Lower leg skin (tissue), 3 donors: ENCODE data around the gene CDCA4.

Experiments used
- POLR2A ChIP-seq, 2 donors: fragments of 450-650 bp; IDR thresholded peaks; one replicate each; pipeline ENCODE4 v1.6.1; 2016 to 2017; ENCODE audit warnings: antibody characterized with exemption in 2 of 2, mild to moderate bottlenecking in 1 of 2, moderate library complexity in 1 of 2
- TF ChIP-seq, protein P1 (sequence below), 3 donors: fragments of 450-650 bp; IDR thresholded peaks; one replicate each; pipeline ENCODE4 v1.5.1; 2016; ENCODE audit warnings: antibody characterized with exemption in 3 of 3, mild to moderate bottlenecking in 3 of 3, moderate library complexity in 2 of 3

- TF ChIP-seq, protein P1, sequence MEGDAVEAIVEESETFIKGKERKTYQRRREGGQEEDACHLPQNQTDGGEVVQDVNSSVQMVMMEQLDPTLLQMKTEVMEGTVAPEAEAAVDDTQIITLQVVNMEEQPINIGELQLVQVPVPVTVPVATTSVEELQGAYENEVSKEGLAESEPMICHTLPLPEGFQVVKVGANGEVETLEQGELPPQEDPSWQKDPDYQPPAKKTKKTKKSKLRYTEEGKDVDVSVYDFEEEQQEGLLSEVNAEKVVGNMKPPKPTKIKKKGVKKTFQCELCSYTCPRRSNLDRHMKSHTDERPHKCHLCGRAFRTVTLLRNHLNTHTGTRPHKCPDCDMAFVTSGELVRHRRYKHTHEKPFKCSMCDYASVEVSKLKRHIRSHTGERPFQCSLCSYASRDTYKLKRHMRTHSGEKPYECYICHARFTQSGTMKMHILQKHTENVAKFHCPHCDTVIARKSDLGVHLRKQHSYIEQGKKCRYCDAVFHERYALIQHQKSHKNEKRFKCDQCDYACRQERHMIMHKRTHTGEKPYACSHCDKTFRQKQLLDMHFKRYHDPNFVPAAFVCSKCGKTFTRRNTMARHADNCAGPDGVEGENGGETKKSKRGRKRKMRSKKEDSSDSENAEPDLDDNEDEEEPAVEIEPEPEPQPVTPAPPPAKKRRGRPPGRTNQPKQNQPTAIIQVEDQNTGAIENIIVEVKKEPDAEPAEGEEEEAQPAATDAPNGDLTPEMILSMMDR (IDR thresholded peaks at IDR 0.05), result no peak
- TF ChIP-seq POLR2A (IDR thresholded peaks at IDR 0.05), result no peak
Observed at GRCh38 chr14:104977008-104977680, 43.7 kb downstream of the CDCA4 start.
